Ishikawa (cell line): Measurements from ENCODE around the gene VPS18.

Experiments
- EGR1 ChIP-seq: IDR thresholded peaks from 2 replicates; pipeline ENCODE4 v1.6.1; 2012
- EP300 ChIP-seq: IDR thresholded peaks from 2 replicates; pipeline ENCODE4 v1.6.1; 2012; ENCODE audit warnings: borderline replicate concordance
- RAD21 ChIP-seq: IDR thresholded peaks from 2 replicates; pipeline ENCODE4 v1.6.1; 2012; ENCODE audit warnings: low read depth
- TAF1 ChIP-seq: IDR thresholded peaks from 2 replicates; pipeline ENCODE4 v1.6.1; 2012; ENCODE audit warnings: low read depth, mild to moderate bottlenecking
- TEAD4 ChIP-seq: IDR thresholded peaks from 2 replicates; pipeline ENCODE4 v1.6.1; 2012

DNA sequence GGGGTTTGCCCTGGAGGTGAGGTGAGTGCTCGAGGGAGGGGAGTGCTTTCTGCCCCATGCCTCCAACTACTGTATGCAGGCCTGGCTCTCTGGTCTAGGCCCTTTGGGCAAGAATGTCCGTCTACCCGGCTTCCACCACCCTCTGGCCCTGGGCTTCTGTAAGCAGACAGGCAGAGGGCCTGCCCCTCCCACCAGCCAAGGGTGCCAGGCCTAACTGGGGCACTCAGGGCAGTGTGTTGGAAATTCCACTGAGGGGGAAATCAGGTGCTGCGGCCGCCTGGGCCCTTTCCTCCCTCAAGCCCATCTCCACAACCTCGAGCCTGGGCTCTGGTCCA lies 44.3 kb downstream of the VPS18 start:
- TF ChIP-seq EGR1 (no peak), TEAD4 (no peak), TAF1 (no peak), EP300 (no peak), RAD21 (no peak)
